ENCODE data around the gene NOP9.

NOP9 gene

GRCh38 chr14:24284501-24285035, 15.1 kb upstream of the NOP9 start:
- Mint-ChIP-seq H3K36me3 (ENCODE audit: low read depth) (peaks cover 4% of the 10 kb centered on the region), H3K27ac (no peak overlapping the region), H3K27me3 (no peaks in the 10 kb centered on the region), H3K4me3 (no peak overlapping the region), H3K4me1 (ENCODE audit: low read depth) (peaks cover 18% of the 10 kb centered on the region), H3K9me3 (no peaks in the 10 kb centered on the region)
- no peak for DNase-seq

DNA sequence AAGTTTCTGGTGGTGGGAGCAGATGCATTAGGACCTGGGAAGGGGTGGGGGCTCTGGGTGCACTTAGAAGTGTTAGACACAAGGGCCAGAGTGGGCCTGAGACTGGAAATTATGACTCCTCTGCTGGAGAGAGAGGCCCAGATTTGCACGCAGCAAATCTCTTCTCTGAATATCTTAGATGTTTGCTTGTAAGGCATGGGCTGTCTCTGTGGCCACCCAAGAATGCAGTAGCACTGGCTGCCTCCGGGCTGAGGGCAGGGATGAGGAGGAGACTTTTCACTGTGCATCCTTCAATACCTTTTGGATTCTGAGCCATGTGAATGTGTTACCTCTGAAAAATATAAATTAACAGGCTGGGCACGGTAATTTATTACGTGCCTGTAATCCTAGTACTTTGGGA, 14.3 kb upstream of the NOP9 start:
- no peaks in the 10 kb centered on the region for H3K27me3 Mint-ChIP-seq
- H3K27ac Mint-ChIP-seq = no peak overlapping the region
- H3K36me3 Mint-ChIP-seq (ENCODE audit: low read depth) = peaks cover 11% of the 10 kb centered on the region
- H3K4me1 Mint-ChIP-seq (ENCODE audit: low read depth) = peaks cover 18% of the 10 kb centered on the region
- no peak overlapping the region for H3K4me3 Mint-ChIP-seq
- DNase-seq = no peak
- no peaks in the 10 kb centered on the region for H3K9me3 Mint-ChIP-seq

- Mint-ChIP-seq H3K4me3 (no peak overlapping the region), H3K27me3 (no peaks in the 10 kb centered on the region), H3K27ac (no peak overlapping the region), H3K4me1 (ENCODE audit: low read depth) (peaks cover 29% of the 10 kb centered on the region), H3K36me3 (ENCODE audit: low read depth) (peaks cover 28% of the 10 kb centered on the region), H3K9me3 (no peaks in the 10 kb centered on the region)
- no peak for DNase-seq
Observed at GRCh38 chr14:24286996-24287395, 12.7 kb upstream of the NOP9 start.

GRCh38 chr14:24289649-24290280, 9.9 kb upstream of the NOP9 start:
- Mint-ChIP-seq H3K9me3 (no peaks in the 10 kb centered on the region), H3K27ac (peak overlapping the region; percentile 37), H3K4me1 (ENCODE audit: low read depth) (peaks cover 29% of the 10 kb centered on the region), H3K4me3 (no peak overlapping the region), H3K27me3 (no peaks in the 10 kb centered on the region), H3K36me3 (ENCODE audit: low read depth) (peaks cover 47% of the 10 kb centered on the region)
- peak; percentile 61 for DNase-seq

GRCh38 chr14:24290746-24291145, 8.9 kb upstream of the NOP9 start:
- no peak overlapping the region for H3K4me3 Mint-ChIP-seq
- peaks cover 56% of the 10 kb centered on the region for H3K36me3 Mint-ChIP-seq (ENCODE audit: low read depth)

GRCh38 chr14:24291446-24292117, 8.1 kb upstream of the NOP9 start:
- peaks cover 39% of the 10 kb centered on the region for H3K4me1 Mint-ChIP-seq (ENCODE audit: low read depth)
- H3K9me3 Mint-ChIP-seq = no peaks in the 10 kb centered on the region
- H3K27ac Mint-ChIP-seq = no peak overlapping the region
- H3K4me3 Mint-ChIP-seq = no peak overlapping the region
- H3K27me3 Mint-ChIP-seq = no peaks in the 10 kb centered on the region
- no peak for DNase-seq
- peaks cover 65% of the 10 kb centered on the region for H3K36me3 Mint-ChIP-seq (ENCODE audit: low read depth)

More at GRCh38 chr14:24290746-24291145, 8.9 kb upstream of the NOP9 start:
- Mint-ChIP-seq H3K27ac (no peak overlapping the region), H3K4me1 (ENCODE audit: low read depth) (peaks cover 31% of the 10 kb centered on the region), H3K9me3 (no peaks in the 10 kb centered on the region), H3K27me3 (no peaks in the 10 kb centered on the region)
- DNase-seq = no peak

DNA sequence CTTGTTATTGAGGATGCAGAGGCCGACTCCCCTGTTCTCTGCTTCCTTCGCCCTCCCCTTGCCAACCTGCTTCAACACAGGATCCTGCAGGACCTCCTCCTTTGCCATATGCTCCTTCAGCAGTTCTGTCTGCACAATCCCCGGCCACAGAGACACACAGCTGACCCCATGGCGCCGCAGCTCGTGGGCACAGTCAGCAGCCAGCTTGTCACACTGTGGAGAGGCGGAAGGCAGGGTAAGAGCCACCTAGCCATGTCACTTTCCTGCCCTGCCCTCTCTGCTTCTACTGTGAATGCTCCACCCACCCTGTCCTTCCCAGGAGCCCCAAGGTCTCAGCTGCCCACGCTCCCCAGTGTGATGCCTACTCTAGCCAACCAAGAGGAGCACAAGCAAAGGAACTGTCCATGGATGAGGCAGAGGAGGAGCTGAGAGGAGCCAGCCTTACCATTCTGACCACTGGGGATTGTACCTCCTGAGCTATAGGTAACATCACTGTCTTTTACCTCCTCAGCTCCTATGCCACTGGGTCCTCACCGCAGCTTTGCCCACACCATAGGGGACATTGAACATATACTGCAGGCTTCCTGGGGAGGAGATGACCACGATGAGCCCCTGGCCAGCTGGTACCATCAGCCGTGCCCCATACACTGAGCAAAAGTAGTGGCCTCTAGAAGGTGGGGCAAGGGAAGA, 7.4 kb upstream of the NOP9 start:
- no peak for DNase-seq
- no peaks in the 10 kb centered on the region for H3K27me3 Mint-ChIP-seq
- no peak overlapping the region for H3K27ac Mint-ChIP-seq
- no peak overlapping the region for H3K4me3 Mint-ChIP-seq
- H3K4me1 Mint-ChIP-seq (ENCODE audit: low read depth) = peaks cover 46% of the 10 kb centered on the region
- H3K36me3 Mint-ChIP-seq (ENCODE audit: low read depth) = peaks cover 66% of the 10 kb centered on the region
- no peaks in the 10 kb centered on the region for H3K9me3 Mint-ChIP-seq

DNA sequence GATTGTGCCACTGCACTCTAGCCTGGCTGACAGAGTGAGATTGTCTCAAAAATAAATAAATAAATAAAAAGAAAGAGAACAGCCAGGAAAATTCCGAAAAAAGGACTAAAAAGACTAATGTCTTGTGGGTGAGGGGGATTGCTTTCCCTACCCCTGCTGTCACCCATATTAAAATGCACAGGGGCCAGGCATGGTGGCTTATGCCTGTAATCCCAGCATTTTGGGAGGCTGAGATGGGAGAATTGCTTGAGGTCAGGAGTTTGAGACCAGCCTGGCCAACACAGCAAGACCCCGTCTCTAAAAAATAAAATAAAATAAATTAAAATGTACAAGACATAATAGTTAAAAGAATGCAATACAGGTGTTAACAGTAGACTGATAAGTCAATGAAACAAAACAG, 6.1 kb upstream of the NOP9 start:
- no peak overlapping the region for H3K27ac Mint-ChIP-seq
- DNase-seq = no peak
- peaks cover 65% of the 10 kb centered on the region for H3K36me3 Mint-ChIP-seq (ENCODE audit: low read depth)
- peaks cover 51% of the 10 kb centered on the region for H3K4me1 Mint-ChIP-seq (ENCODE audit: low read depth)
- H3K9me3 Mint-ChIP-seq = no peaks in the 10 kb centered on the region
- H3K27me3 Mint-ChIP-seq = no peaks in the 10 kb centered on the region
- no peak overlapping the region for H3K4me3 Mint-ChIP-seq

- Mint-ChIP-seq H3K4me3 (no peak overlapping the region), H3K4me1 (ENCODE audit: low read depth) (peaks cover 50% of the 10 kb centered on the region), H3K27me3 (no peaks in the 10 kb centered on the region), H3K36me3 (ENCODE audit: low read depth) (peaks cover 67% of the 10 kb centered on the region), H3K9me3 (no peaks in the 10 kb centered on the region), H3K27ac (peak overlapping the region; percentile 79)
- peak; percentile 74 for DNase-seq
Observed at GRCh38 chr14:24296341-24297157, 3.1 kb upstream of the NOP9 start.

GRCh38 chr14:24297190-24297964, 2.3 kb upstream of the NOP9 start:
- Mint-ChIP-seq H3K4me3 (no peak overlapping the region), H3K9me3 (no peaks in the 10 kb centered on the region), H3K4me1 (ENCODE audit: low read depth) (peaks cover 58% of the 10 kb centered on the region), H3K27ac (peak overlapping the region; percentile 79), H3K36me3 (ENCODE audit: low read depth) (peaks cover 67% of the 10 kb centered on the region), H3K27me3 (no peaks in the 10 kb centered on the region)
- no peak for DNase-seq

DNA sequence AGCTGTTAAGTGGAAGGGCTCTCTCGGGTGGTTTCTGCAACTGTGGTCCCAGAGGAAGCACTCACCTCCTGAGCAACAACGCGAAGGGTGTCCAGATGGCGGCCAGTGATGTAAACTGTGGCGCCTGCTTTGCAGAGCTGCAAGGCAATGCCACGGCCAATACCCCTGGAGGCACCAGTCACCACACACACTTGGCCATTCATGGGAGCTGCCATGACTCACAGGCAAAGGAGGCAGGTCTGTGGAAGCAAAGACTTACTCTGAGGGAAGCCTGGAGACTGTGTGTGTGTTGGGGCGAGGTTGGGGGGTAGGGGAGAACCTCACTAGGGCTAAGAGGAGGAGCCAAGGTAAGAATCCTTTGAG, 777 bp upstream of the NOP9 start:
- peak overlapping the region; percentile 96 for H3K27ac Mint-ChIP-seq
- H3K9me3 Mint-ChIP-seq = no peaks in the 10 kb centered on the region
- peak overlapping the region; percentile 92 for H3K4me3 Mint-ChIP-seq
- no peak for DNase-seq
- H3K36me3 Mint-ChIP-seq (ENCODE audit: low read depth) = peaks cover 74% of the 10 kb centered on the region
- no peaks in the 10 kb centered on the region for H3K27me3 Mint-ChIP-seq
- H3K4me1 Mint-ChIP-seq (ENCODE audit: low read depth) = peaks cover 60% of the 10 kb centered on the region

DNA sequence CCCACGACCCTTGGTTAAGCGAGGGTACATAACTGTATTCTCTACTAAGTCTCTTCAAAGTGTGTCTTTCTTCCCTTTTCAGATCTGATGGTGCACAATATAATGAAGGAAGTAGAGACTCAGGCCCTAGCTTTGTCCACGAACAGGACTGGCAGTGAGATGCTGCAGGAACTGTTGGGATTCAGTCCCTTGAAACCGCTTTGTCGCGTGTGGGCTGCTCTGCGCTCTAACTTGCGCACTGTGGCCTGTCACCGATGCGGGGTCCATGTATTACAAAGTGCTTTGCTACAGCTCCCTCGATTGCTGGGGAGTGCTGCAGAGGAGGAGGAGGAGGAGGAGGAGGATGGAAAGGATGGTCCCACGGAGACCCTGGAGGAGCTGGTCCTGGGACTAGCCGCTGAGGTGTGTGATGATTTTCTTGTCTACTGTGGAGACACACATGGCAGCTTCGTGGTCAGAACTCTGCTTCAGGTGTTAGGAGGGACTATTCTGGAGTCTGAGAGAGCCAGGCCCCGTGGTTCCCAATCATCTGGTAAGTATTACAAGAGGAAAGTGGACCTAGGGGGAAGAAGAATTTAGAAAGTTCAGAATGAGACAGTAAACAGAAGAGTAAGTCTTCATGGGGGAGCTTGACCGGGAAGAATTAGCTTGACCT, 803 bp downstream of the NOP9 start:
- H3K9me3 Mint-ChIP-seq = no peaks in the 10 kb centered on the region
- peak overlapping the region; percentile 96 for H3K27ac Mint-ChIP-seq
- H3K36me3 Mint-ChIP-seq (ENCODE audit: low read depth) = peaks cover 76% of the 10 kb centered on the region
- peaks cover 60% of the 10 kb centered on the region for H3K4me1 Mint-ChIP-seq (ENCODE audit: low read depth)
- no peaks in the 10 kb centered on the region for H3K27me3 Mint-ChIP-seq
- peak overlapping the region; percentile 92 for H3K4me3 Mint-ChIP-seq
- DNase-seq = no peak

DNA sequence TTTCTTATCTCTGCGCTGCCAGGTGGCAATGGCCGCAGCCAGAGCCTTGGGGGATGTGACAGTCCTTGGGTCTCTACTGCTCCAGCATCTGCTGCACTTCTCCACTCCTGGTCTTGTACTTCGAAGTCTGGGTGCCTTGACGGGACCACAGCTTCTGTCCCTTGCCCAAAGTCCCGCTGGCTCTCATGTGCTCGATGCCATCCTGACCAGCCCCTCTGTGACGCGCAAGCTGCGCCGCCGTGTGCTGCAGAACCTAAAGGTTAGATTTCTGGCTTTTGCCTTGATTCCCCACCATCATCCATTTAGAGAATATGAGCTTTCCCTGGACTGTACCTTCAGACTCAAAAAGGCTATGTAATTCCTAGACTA, 4.4 kb downstream of the NOP9 start:
- Mint-ChIP-seq H3K9me3 (no peaks in the 10 kb centered on the region), H3K4me3 (no peak overlapping the region), H3K4me1 (ENCODE audit: low read depth) (peaks cover 46% of the 10 kb centered on the region), H3K27ac (no peak overlapping the region), H3K27me3 (no peaks in the 10 kb centered on the region), H3K36me3 (ENCODE audit: low read depth) (peaks cover 98% of the 10 kb centered on the region)
- DNase-seq = no peak
